ENCODE measurements around the gene RABGAP1L. TPM values are rescaled to one million over a fixed set of nuclear protein-coding genes. Genes with fewer than 3 reads are reported as not detected.

Gene RABGAP1L
- total and polyA plus RNA-seq, 2 donors (not counting 3 experiments of a cell fraction or from before 2014, with no cell fraction given) = 6.4 to 22.2 TPM

- CTCF ChIA-PET = no interaction called here
These were observed 37.8 kb downstream of the RABGAP1L start for GRCh38 chr1:174197088-174197487.

More at GRCh38 chr1:174197088-174197487, 37.8 kb downstream of the RABGAP1L start:
- Histone ChIP-seq H3K9me3 (replicated peaks; ENCODE audit: control insufficient read depth, insufficient read depth, low read length) (no peaks in the 10 kb centered on the region), H3K9me1 (replicated peaks; ENCODE audit: control insufficient read depth, extremely low read depth, insufficient read depth, low read length) (no peaks in the 10 kb centered on the region), H3K9ac (replicated peaks; ENCODE audit: extremely low read depth, insufficient read depth, low read length) (no peak overlapping the region), H2AFZ (ENCODE audit: low read depth, low read length) (no peak overlapping the region), H3K4me1 (ENCODE audit: control insufficient read depth, extremely low read depth, insufficient read depth, low read length) (no peaks in the 10 kb centered on the region), H3K79me2 (ENCODE audit: control insufficient read depth, insufficient read depth, low read length) (no peaks in the 10 kb centered on the region), H4K20me1 (replicated peaks; ENCODE audit: control insufficient read depth, extremely low read depth, insufficient read depth, low read length) (no peaks in the 10 kb centered on the region), H3K4me2 (ENCODE audit: insufficient read depth, low read length) (no peak overlapping the region), H3K27me3 (ENCODE audit: control insufficient read depth in 2 of 2, insufficient read depth in 2 of 2, low read length in 2 of 2) (no peaks in the 10 kb centered on the region), H3K36me3 (ENCODE audit: control insufficient read depth in 2 of 2, extremely low read depth in 1 of 2, insufficient read depth in 2 of 2, low read length in 2 of 2) (no peaks in the 10 kb centered on the region), H3K4me3 (replicated peaks in 1 of 3; ENCODE audit: insufficient read depth in 1 of 3, low read depth in 1 of 3, low read length in 3 of 3) (no peak overlapping the region), H3K27ac (ENCODE audit: insufficient read depth, low read depth, low read length) (no peak overlapping the region)
- dilution Hi-C loops (cut with MboI; ENCODE audit: extremely low pct_ligation_motif_present, low sequenced_read_pairs) (no loop called here), intact Hi-C loops (cut with micrococcal nuclease) (no loop called here)
- POLR2A ChIA-PET = no interaction called here
- BruUV-seq (replicated peaks) = no TSS peak
- TF ChIP-seq JUN (IDR thresholded peaks at IDR 0.05; ENCODE audit: borderline replicate concordance, insufficient read depth, insufficient read length, low read depth) = no peak
- TF ChIP-seq MYC (IDR thresholded peaks at IDR 0.05; ENCODE audit: low read depth, low read length) = no peak
- no peak for TF ChIP-seq CTCF (IDR thresholded peaks at IDR 0.05; ENCODE audit: extremely low read depth in 1 of 2, insufficient read depth in 1 of 2, low read depth in 1 of 2, low read length in 2 of 2)
- TF ChIP-seq FOS (IDR thresholded peaks at IDR 0.05; ENCODE audit: borderline replicate concordance, insufficient read depth, low read length) = no peak
- no peak for TF ChIP-seq GATA2 (IDR thresholded peaks at IDR 0.05; ENCODE audit: insufficient read depth, insufficient read length, low read depth, low read length)
- TF ChIP-seq EZH2 (IDR thresholded peaks at IDR 0.05; ENCODE audit: borderline replicate concordance, low read depth, low read length, severe bottlenecking) = no peak
- TF ChIP-seq POLR2AphosphoS5 (IDR thresholded peaks at IDR 0.05; ENCODE audit: insufficient read depth, low read depth, low read length) = no peak
- no peak for TF ChIP-seq POLR2A (IDR thresholded peaks at IDR 0.05; ENCODE audit: low read depth, low read length)
- TF ChIP-seq MAX (IDR thresholded peaks at IDR 0.05; ENCODE audit: insufficient read depth, insufficient read length) = no peak
- no peak for DNase-seq (ENCODE audit: low read depth, low spot score)
- no peak for FAIRE-seq

Data from endothelial cell of umbilical vein (primary cell).